NB4 (cell line): ENCODE measurements around the gene IQCH.

Source experiments
- MYC ChIP-seq: IDR thresholded peaks from 2 replicates; pipeline ENCODE4 v1.6.1; 2011; ENCODE audit warnings: low read depth, low read length
- POLR2A ChIP-seq: IDR thresholded peaks from 2 replicates; pipeline ENCODE4 v1.6.1; 2011; ENCODE audit warnings: mild to moderate bottlenecking; ENCODE audit not compliant: insufficient read length; ENCODE audit errors: extremely low read depth

DNA sequence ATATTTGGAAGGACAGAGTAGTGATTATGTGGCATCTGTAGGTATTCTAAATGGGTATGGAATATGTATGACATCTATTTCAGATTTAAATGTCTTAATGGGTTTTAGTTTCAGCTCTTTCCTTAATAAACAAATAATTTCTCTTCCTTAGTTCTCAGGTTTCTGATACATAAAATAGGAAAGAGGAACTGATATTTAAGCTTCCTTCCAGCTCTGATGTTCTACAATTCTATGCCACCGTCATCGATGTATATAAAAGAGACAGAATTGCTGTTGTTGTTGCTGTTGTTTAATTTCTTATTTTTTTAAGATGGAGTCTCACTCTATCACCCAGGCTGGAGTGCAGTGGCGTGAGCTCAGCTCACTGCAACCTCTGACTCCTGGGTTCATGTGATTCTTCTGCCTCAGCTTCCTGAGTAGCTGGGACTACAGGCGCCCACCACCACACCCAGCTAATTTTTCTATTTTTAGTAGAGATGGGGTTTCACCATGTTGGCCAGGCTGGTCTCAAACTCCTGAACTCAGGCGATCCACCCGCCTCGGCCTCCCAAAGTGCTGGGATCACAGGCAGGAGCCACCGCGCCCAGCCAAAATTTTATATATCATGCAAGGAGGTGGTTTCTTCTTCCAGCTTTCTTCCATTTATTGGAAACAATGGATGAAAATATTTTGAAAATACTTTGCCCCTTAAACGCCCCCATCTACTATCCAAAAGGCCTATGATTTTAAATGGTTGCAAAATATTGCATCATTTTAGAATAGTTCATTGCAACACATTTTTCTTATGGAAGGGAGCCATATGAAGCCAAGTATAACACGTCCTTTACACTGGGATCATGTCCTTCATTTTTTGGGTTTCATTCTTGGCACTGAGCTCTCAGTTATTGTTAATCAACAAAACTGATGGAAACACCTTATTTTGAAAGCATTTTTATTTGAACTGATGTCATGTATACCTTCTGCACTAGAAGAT lies 252.5 kb downstream of the IQCH start:
- TF ChIP-seq MYC (no peak), POLR2A (no peak)
